H1 (cell line): ENCODE results near the gene TECTB. TPM values are rescaled to one million over a fixed set of nuclear protein-coding genes. Genes with fewer than 3 reads are reported as not detected.

Source experiments
- CTCF ChIA-PET: fragments of 300-600 bp; sonication (Branson Sonifier 250); formaldehyde crosslinking; loops from one replicate; lab custom pipeline; 2021; ENCODE audit not compliant: partially characterized antibody; lab: Charles Lee
- POLR2A ChIA-PET: fragments of 300-600 bp; sonication (Branson Sonifier 250); formaldehyde crosslinking; loops from one replicate; lab custom pipeline; 2021; ENCODE audit warnings: inconsistent platforms; ENCODE audit not compliant: partially characterized antibody; lab: Charles Lee
- DNase-seq, 2 experiments: peaks; one replicate each; pipeline versions ENCODE4 v3.0.0 to v3.0.0-alpha.2; 2010 to 2022; ENCODE audit warnings: low spot score in 2 of 2, low read depth in 1 of 2, mixed read lengths in 1 of 2
- FAIRE-seq: peaks from 2 replicates; lab custom pipeline; 2011; peaks lifted over from hg19 to GRCh38; lab: Jason Lieb, UNC
- H2AFZ ChIP-seq: 2 replicates; pipeline ENCODE4 v1.8.1; 2012; ENCODE audit warnings: low read length, inconsistent platforms
- H2AK5ac ChIP-seq: 2 replicates; pipeline ENCODE4 v1.6.1; 2013; ENCODE audit warnings: low read depth, low read length
- H2BK120ac ChIP-seq: replicated peaks from 2 replicates; pipeline ENCODE3; 2013; ENCODE audit warnings: low read depth, low read length, inconsistent platforms
- H2BK12ac ChIP-seq: 2 replicates; pipeline ENCODE4 v1.6.1; 2013; ENCODE audit warnings: low read depth, low read length
- H2BK15ac ChIP-seq: 2 replicates; pipeline ENCODE4 v1.6.1; 2013; ENCODE audit warnings: low read length
- H2BK20ac ChIP-seq: 2 replicates; pipeline ENCODE4 v1.6.1; 2013; ENCODE audit warnings: low read length
- H2BK5ac ChIP-seq: 2 replicates; pipeline ENCODE4 v1.6.1; 2013; ENCODE audit warnings: low read depth, low read length
- H3K14ac ChIP-seq: 2 replicates; pipeline ENCODE4 v1.6.1; 2013; ENCODE audit warnings: inconsistent platforms; ENCODE audit not compliant: insufficient read length
- H3K18ac ChIP-seq: 2 replicates; pipeline ENCODE4 v1.6.1; 2013; ENCODE audit warnings: low read length; ENCODE audit errors: extremely low read depth
- H3K23ac ChIP-seq: 2 replicates; pipeline ENCODE4 v1.6.1; 2013; ENCODE audit warnings: inconsistent platforms; ENCODE audit not compliant: insufficient read length
- H3K23me2 ChIP-seq: 2 replicates; pipeline ENCODE4 v1.6.1; 2013; ENCODE audit warnings: low read depth, low read length
- H3K27ac ChIP-seq: 2 replicates; pipeline ENCODE4 v1.6.1; 2011; ENCODE audit warnings: low read depth, low read length, inconsistent platforms
- H3K27me3 ChIP-seq, 4 experiments: replicated peaks in 1 of 4; 1 replicate in 1 of 4; 2 replicates in 3 of 4; pipeline versions ENCODE4 v1.6.1 to v1.8.1; 2011 to 2013; ENCODE audit warnings: low read length in 3 of 4, mild to moderate bottlenecking in 3 of 4, inconsistent platforms in 2 of 4, mixed read lengths in 2 of 4, moderate library complexity in 1 of 4; ENCODE audit not compliant: control insufficient read depth in 3 of 4, insufficient read depth in 3 of 4; ENCODE audit errors: extremely low read depth in 1 of 4
- H3K36me3 ChIP-seq, 4 experiments: 2 replicates each; pipeline versions ENCODE4 v1.6.1 to v1.8.1; 2011 to 2013; ENCODE audit warnings: mild to moderate bottlenecking in 4 of 4, low read length in 3 of 4, moderate library complexity in 2 of 4, control low read depth in 1 of 4, inconsistent platforms in 1 of 4; ENCODE audit not compliant: insufficient read depth in 4 of 4, control insufficient read depth in 2 of 4
- H3K4ac ChIP-seq: replicated peaks from 2 replicates; pipeline ENCODE3; 2013; ENCODE audit warnings: low read length, low read depth, mixed read lengths, inconsistent platforms; ENCODE audit not compliant: insufficient read length
- H3K4me1 ChIP-seq, 4 experiments: replicated peaks in 1 of 4; 1 replicate in 1 of 4; 2 replicates in 3 of 4; pipeline versions ENCODE4 v1.6.1 to v1.8.1; 2011 to 2013; ENCODE audit warnings: low read length in 3 of 4, inconsistent platforms in 2 of 4, mixed read lengths in 1 of 4; ENCODE audit not compliant: insufficient read depth in 4 of 4, control insufficient read depth in 3 of 4
- H3K4me2 ChIP-seq, 2 experiments: 2 replicates each; pipeline versions ENCODE4 v1.6.1 to v1.8.1; 2011 to 2013; ENCODE audit warnings: low read depth in 2 of 2, low read length in 2 of 2, control low read depth in 1 of 2, inconsistent platforms in 1 of 2, mild to moderate bottlenecking in 1 of 2; ENCODE audit not compliant: insufficient read depth in 1 of 2
- H3K4me3 ChIP-seq, 4 experiments: fragments of 200-600, 300-600 bp in 1 of 4; sonication (generic), shearing (Covaris generic), sonication (Bioruptor Twin) in 1 of 4; 2 replicates each; pipeline versions ENCODE4 v1.5.1 to v1.8.1; 2011 to 2016; ENCODE audit warnings: low read length in 4 of 4, low read depth in 3 of 4, control low read depth in 2 of 4, inconsistent platforms in 2 of 4, mild to moderate bottlenecking in 2 of 4, mixed read lengths in 1 of 4, moderate library complexity in 1 of 4; ENCODE audit not compliant: insufficient read depth in 2 of 4; ENCODE audit errors: extremely low read depth in 1 of 4
- H3K56ac ChIP-seq: replicated peaks from 2 replicates; pipeline ENCODE3; 2013; ENCODE audit warnings: low read depth, mild to moderate bottlenecking, mixed read lengths, low read length, inconsistent platforms; ENCODE audit not compliant: insufficient read length
- H3K79me1 ChIP-seq: 2 replicates; pipeline ENCODE4 v1.6.1; 2013; ENCODE audit warnings: low read depth, low read length, control low read depth
- H3K79me2 ChIP-seq, 2 experiments: 2 replicates each; pipeline versions ENCODE4 v1.6.1 to v1.8.1; 2012 to 2013; ENCODE audit warnings: low read length in 2 of 2, mild to moderate bottlenecking in 2 of 2, inconsistent platforms in 1 of 2; ENCODE audit not compliant: insufficient read depth in 2 of 2, control insufficient read depth in 1 of 2
- H3K9ac ChIP-seq, 4 experiments: replicated peaks in 1 of 4; 1 replicate in 1 of 4; 2 replicates in 3 of 4; pipeline versions ENCODE4 v1.6.1 to v1.8.1; 2011 to 2013; ENCODE audit warnings: low read depth in 3 of 4, low read length in 3 of 4, control low read depth in 2 of 4, mild to moderate bottlenecking in 2 of 4, moderate library complexity in 2 of 4, inconsistent platforms in 1 of 4; ENCODE audit errors: extremely low read depth in 1 of 4
- H3K9me3 ChIP-seq, 2 experiments: 2 replicates each; pipeline versions ENCODE4 v1.6.1 to v1.8.1; 2012 to 2013; ENCODE audit warnings: mild to moderate bottlenecking in 2 of 2, moderate library complexity in 2 of 2, control low read depth in 1 of 2, inconsistent platforms in 1 of 2, low read depth in 1 of 2, low read length in 1 of 2, mixed read lengths in 1 of 2; ENCODE audit not compliant: insufficient read depth in 2 of 2
- H4K20me1 ChIP-seq, 2 experiments: replicated peaks in 1 of 2; 2 replicates each; pipeline versions ENCODE3 to v1.8.1; 2011 to 2013; ENCODE audit warnings: inconsistent platforms in 2 of 2, low read length in 2 of 2, mild to moderate bottlenecking in 1 of 2; ENCODE audit not compliant: insufficient read depth in 2 of 2, control insufficient read depth in 1 of 2
- H4K5ac ChIP-seq: 2 replicates; pipeline ENCODE4 v1.6.1; 2013; ENCODE audit warnings: low read length, low read depth, mixed read lengths, inconsistent platforms; ENCODE audit not compliant: insufficient read length
- H4K8ac ChIP-seq: 2 replicates; pipeline ENCODE4 v1.8.0; 2013; ENCODE audit warnings: mild to moderate bottlenecking, moderate library complexity, low read length, inconsistent platforms; ENCODE audit not compliant: insufficient read depth; ENCODE audit errors: extremely low read depth
- H4K91ac ChIP-seq: replicated peaks from 2 replicates; pipeline ENCODE3; 2013; ENCODE audit warnings: low read length, mixed read lengths, inconsistent platforms; ENCODE audit not compliant: insufficient read length
- ATF2 ChIP-seq: IDR thresholded peaks from 2 replicates; pipeline ENCODE4 v1.6.1; 2012; ENCODE audit warnings: low read length, inconsistent platforms
- CREB1 ChIP-seq: IDR thresholded peaks from 2 replicates; pipeline ENCODE4 v1.6.1; 2012; ENCODE audit warnings: inconsistent platforms
- FOSL1 ChIP-seq: IDR thresholded peaks from 2 replicates; pipeline ENCODE4 v1.6.1; 2011; ENCODE audit warnings: mild to moderate bottlenecking, low read depth, low read length, moderate library complexity; ENCODE audit not compliant: insufficient read depth
- GABPA ChIP-seq: IDR thresholded peaks from 2 replicates; pipeline ENCODE4 v1.6.1; 2011; ENCODE audit warnings: mild to moderate bottlenecking, low read length, moderate library complexity, borderline replicate concordance; ENCODE audit not compliant: insufficient read depth
- JUN ChIP-seq: IDR thresholded peaks from 2 replicates; pipeline ENCODE4 v1.6.1; 2011; ENCODE audit warnings: low read depth, mild to moderate bottlenecking, improper control_type of control experiment, low read length
- KDM4A ChIP-seq: IDR thresholded peaks from one replicate; pipeline ENCODE4 v1.7.1; 2012; ENCODE audit warnings: low read depth, mild to moderate bottlenecking, moderate library complexity, low read length, inconsistent platforms; ENCODE audit not compliant: severe bottlenecking
- NRF1 ChIP-seq: IDR thresholded peaks from 2 replicates; pipeline ENCODE4 v1.6.1; 2011; ENCODE audit warnings: mild to moderate bottlenecking, low read depth, low read length, improper control_type of control experiment
- RAD21 ChIP-seq, 2 experiments: IDR thresholded peaks in 1 of 2; conservative IDR thresholded peaks in 1 of 2; 2 replicates each; pipeline ENCODE4 v1.6.1; 2011; ENCODE audit warnings: low read depth in 2 of 2, low read length in 2 of 2, improper control_type of control experiment in 1 of 2, inconsistent platforms in 1 of 2, mild to moderate bottlenecking in 1 of 2, moderate library complexity in 1 of 2
- SP1 ChIP-seq: IDR thresholded peaks from 2 replicates; pipeline ENCODE4 v1.6.1; 2011; ENCODE audit warnings: low read depth, low read length
- SP4 ChIP-seq: IDR thresholded peaks from 2 replicates; pipeline ENCODE4 v1.6.1; 2012; ENCODE audit warnings: low read length, inconsistent platforms
- SRF ChIP-seq: IDR thresholded peaks from 2 replicates; pipeline ENCODE4 v1.6.1; 2011; ENCODE audit warnings: mild to moderate bottlenecking, low read depth, low read length, moderate library complexity
- TAF1 ChIP-seq: IDR thresholded peaks from 2 replicates; pipeline ENCODE4 v1.6.1; 2011; ENCODE audit warnings: mild to moderate bottlenecking, low read depth, low read length
- TCF12 ChIP-seq: IDR thresholded peaks from 2 replicates; pipeline ENCODE4 v1.6.1; 2011; ENCODE audit warnings: low read depth, mild to moderate bottlenecking, low read length
- YY1 ChIP-seq: IDR thresholded peaks from 2 replicates; pipeline ENCODE4 v1.6.1; 2011; ENCODE audit warnings: low read depth, mild to moderate bottlenecking, low read length
- polyA plus RNA-seq, 7 experiments: library from polyadenylated mRNA; depleted of rRNA in 3 of 7; stranded (reverse) in 5 of 7; unstranded in 2 of 7; fragments of >200 nt in 5 of 7; fragments of 200-250 nt in 2 of 7; gene quantifications; 1 replicate in 5 of 7; 2 replicates in 1 of 7; 4 replicates in 1 of 7; pipeline versions ENCODE4 v1.2.1 to v1.2.3, GENCODE V29; 2011 to 2013; ENCODE audit warnings: missing spikeins in 2 of 7, mixed read lengths in 2 of 7
- total RNA-seq: library from RNA; stranded (reverse); fragmentation: NEBNext Ultra II Directional; extraction: Animal tissue kit (Norgen Biotek cat#: 25700); gene quantifications from 2 replicates; pipeline ENCODE4 v1.2.1, GENCODE V29; 2021

The TECTB gene
- total and polyA plus RNA-seq, 2 of the 8 experiments (the other 6 are each of a cell fraction or from before 2014, with no cell fraction given), result not detected

- Histone ChIP-seq H3K9me3 (no peaks in the 10 kb centered on the region; a peak in 1 of 4 replicates), H3K23me2 (no peaks in the 10 kb centered on the region; the same call in 1 of the 2 replicates), H4K20me1 (no peaks in the 10 kb centered on the region), H4K91ac (no peak overlapping the region), H3K14ac (no peak overlapping the region), H3K4ac (no peak overlapping the region), H3K36me3 (no peaks in the 10 kb centered on the region), H2AK5ac (no peak overlapping the region), H3K79me2 (no peaks in the 10 kb centered on the region), H3K4me1 (no peaks in the 10 kb centered on the region), H3K27ac (no peak overlapping the region), H2BK120ac (no peak overlapping the region), H3K23ac (no peak overlapping the region), H3K9ac (no peak overlapping the region), H3K79me1 (no peaks in the 10 kb centered on the region), H2BK15ac (no peak overlapping the region), H3K56ac (no peak overlapping the region), H3K27me3 (peaks cover 0 to 1% (median 0%) of the 10 kb centered on the region in 4 experiments; a peak in 2 of 7 replicates), H2BK5ac (no peak overlapping the region), H3K4me3 (no peak overlapping the region), H4K8ac (no peak overlapping the region), H2BK20ac (no peak overlapping the region), H2BK12ac (no peak overlapping the region), H3K4me2 (no peak overlapping the region), H2AFZ (no peak overlapping the region), H3K18ac (no peak overlapping the region), H4K5ac (no peak overlapping the region)
- no peak for FAIRE-seq
- ChIA-PET CTCF (interaction anchor here (0.8 kb wide), 1 partner anchor 34 kb away, joined by 4 read pairs; no protein-coding TSS in a partner anchor), POLR2A (no interaction called here)
- DNase-seq, result no peak
- TF ChIP-seq FOSL1 (no peak), YY1 (no peak), KDM4A (no peak), SRF (no peak), JUN (no peak), RAD21 (IDR thresholded peaks at IDR 0.05 in 1 of 2, conservative IDR thresholded peaks at IDR 0.05 in 1 of 2; ENCODE audit: low read depth in 2 of 2, low read length in 2 of 2) (no peak), TCF12 (no peak), SP4 (no peak), NRF1 (no peak), ATF2 (no peak), GABPA (no peak), TAF1 (no peak), CREB1 (no peak), SP1 (no peak)
These were observed 13.9 kb upstream of the TECTB start for GRCh38 chr10:112269266-112269665.
